Measurements from ENCODE around the gene CDC23. TPM values are rescaled to one million over a fixed set of nuclear protein-coding genes. Genes with fewer than 3 reads are reported as not detected.

The CDC23 gene
- total and polyA plus RNA-seq, 10 of the 15 experiments (the other 5 are each of a cell fraction or from before 2014, with no cell fraction given): 37.1 to 66.1 (median 48.6) TPM

GRCh38 chr5:138149530-138149929 lies 63.6 kb downstream of the CDC23 start (continued):
- TF ChIP-seq ZNF274 (IDR thresholded peaks at IDR 0.05; ENCODE audit: insufficient read depth, insufficient read length) (no peak), KAT2A (conservative IDR thresholded peaks at IDR 0.05; ENCODE audit: control insufficient read depth, low read depth, low read length) (no peak)

GRCh38 chr5:138148811-138149210 lies 64.3 kb downstream of the CDC23 start:
- Histone ChIP-seq H3K4me2 (ENCODE audit: control insufficient read depth, insufficient read depth) (no peak overlapping the region), H3K27ac (ENCODE audit: control insufficient read depth, insufficient read depth) (no peak overlapping the region), H3K79me2 (ENCODE audit: control insufficient read depth, insufficient read depth, low read length) (no peaks in the 10 kb centered on the region), H3K27me3 (replicated peaks in 1 of 2; ENCODE audit: control insufficient read depth in 2 of 2, insufficient read depth in 2 of 2, low read length in 1 of 2) (no peaks in the 10 kb centered on the region), H3K4me1 (ENCODE audit: control insufficient read depth, insufficient read depth, low read length) (no peaks in the 10 kb centered on the region), H2AFZ (ENCODE audit: control insufficient read depth, low read depth, low read length) (no peak overlapping the region), H3K36me3 (ENCODE audit: control insufficient read depth in 2 of 2, insufficient read depth in 2 of 2, low read length in 1 of 2) (no peaks in the 10 kb centered on the region), H4K20me1 (ENCODE audit: control insufficient read depth, insufficient read depth) (no peaks in the 10 kb centered on the region), H3K9me3 (replicated peaks; ENCODE audit: control insufficient read depth, insufficient read depth, low read length) (no peaks in the 10 kb centered on the region), H3K9ac (ENCODE audit: control insufficient read depth, insufficient read depth, low read length) (no peak overlapping the region), H3K4me3 (no peak overlapping the region)
- intact Hi-C loops (cut with micrococcal nuclease; ENCODE audit: unreplicated experiment): no loop called here
- in situ Hi-C loops (cut with MboI): no loop called here
- ChIA-PET RAD21 (ENCODE audit: unreplicated experiment) (no interaction called here), POLR2A (no interaction called here), CTCF (interaction anchor here (0.9 to 1.7 kb wide), 3 partner anchors 15 to 71 kb away, joined by 3 to 7 read pairs (median 5); no protein-coding TSS in a partner anchor), SMC1A (ENCODE audit: uncharacterized antibody, unreplicated experiment) (interaction anchor here (0.5 to 1.1 kb wide), 4 partner anchors 9 to 363 kb away, joined by 3 to 5 read pairs (median 3); partner anchors contain the start of gene NME5)
- TF ChIP-seq ZBTB11 (CRISPR knock-in tag; IDR thresholded peaks at IDR 0.05) (no peak), YBX1 (IDR thresholded peaks at IDR 0.05) (no peak), FOXK2 (IDR thresholded peaks at IDR 0.05) (no peak), RCOR1 (conservative IDR thresholded peaks at IDR 0.05; ENCODE audit: low read depth, low read length) (no peak), PBX3 (IDR thresholded peaks at IDR 0.05; ENCODE audit: insufficient replicate concordance, low read depth, low read length) (no peak), WRNIP1 (IDR thresholded peaks at IDR 0.05; ENCODE audit: borderline replicate concordance, low read depth, low read length) (no peak), RAD51 (IDR thresholded peaks at IDR 0.05) (no peak), CTCF (IDR thresholded peaks at IDR 0.05 in 2 of 3, conservative IDR thresholded peaks at IDR 0.05 in 1 of 3; ENCODE audit: control insufficient read depth in 2 of 3, extremely low read depth in 1 of 3, insufficient read depth in 1 of 3, low read depth in 3 of 3, low read length in 3 of 3) (no peak), RB1 (IDR thresholded peaks at IDR 0.05; ENCODE audit: borderline replicate concordance) (no peak), MEF2B (IDR thresholded peaks at IDR 0.05; ENCODE audit: partially characterized antibody, poor library complexity, severe bottlenecking) (no peak), SMAD5 (IDR thresholded peaks at IDR 0.05; ENCODE audit: low read depth) (no peak), RELB (IDR thresholded peaks at IDR 0.05; ENCODE audit: low read depth) (no peak)
- BruUV-seq (replicated peaks): no TSS peak
- DNase-seq (ENCODE audit: low read depth, low spot score) (no peak), FAIRE-seq (no peak), ATAC-seq (no peak)
- WGBS (ENCODE audit: insufficient coverage, insufficient replicate concordance, low lambda C conversion rate, missing lambda C conversion rate): 33% methylated on average over 1 of the region's 1 CpG
